Osteoblast (primary cell): ENCODE results near the gene SCAMP1. TPM values are rescaled to one million over a fixed set of nuclear protein-coding genes. Genes with fewer than 3 reads are reported as not detected.
"Not testable (repeated sequence)": the region's sequence is repeated elsewhere in the genome, so short reads cannot be mapped to it uniquely, and the experiment has no call there.

Source experiments
- DNase-seq: peaks from one replicate; pipeline ENCODE4 v3.0.0; 2011; ENCODE audit warnings: low spot score, mixed read lengths; ENCODE audit not compliant: insufficient read length; ENCODE audit errors: missing footprints
- H2AFZ ChIP-seq: 2 replicates; pipeline ENCODE4 v1.6.0; 2011; ENCODE audit warnings: mild to moderate bottlenecking, low read length
- H3K27ac ChIP-seq: 2 replicates; pipeline ENCODE4 v1.5.1; 2011; ENCODE audit warnings: mild to moderate bottlenecking, low read depth, low read length, moderate library complexity
- H3K27me3 ChIP-seq: 2 replicates; pipeline ENCODE4 v1.6.0; 2012; ENCODE audit warnings: mild to moderate bottlenecking, control low read depth, inconsistent platforms, low read length, moderate library complexity; ENCODE audit not compliant: insufficient read depth
- H3K36me3 ChIP-seq: 2 replicates; pipeline ENCODE4 v1.5.1; 2011; ENCODE audit warnings: mild to moderate bottlenecking, low read length, control low read depth, moderate library complexity; ENCODE audit not compliant: insufficient read depth
- H3K4me1 ChIP-seq: 2 replicates; pipeline ENCODE4 v1.5.1; 2011; ENCODE audit warnings: mild to moderate bottlenecking, low read length, control low read depth, moderate library complexity; ENCODE audit not compliant: insufficient read depth
- H3K4me2 ChIP-seq: 2 replicates; pipeline ENCODE4 v1.6.0; 2011; ENCODE audit warnings: mild to moderate bottlenecking, low read length; ENCODE audit not compliant: insufficient read depth
- H3K4me3 ChIP-seq: fragments of 200-600 bp; sonication (generic); 3 replicates; pipeline ENCODE4 v1.5.1; 2012; ENCODE audit warnings: mild to moderate bottlenecking, low read length, inconsistent platforms; ENCODE audit not compliant: insufficient read depth
- H3K79me2 ChIP-seq: 2 replicates; pipeline ENCODE4 v1.6.0; 2012; ENCODE audit warnings: mild to moderate bottlenecking, low read length, control low read depth, inconsistent platforms; ENCODE audit not compliant: insufficient read depth
- H3K9me3 ChIP-seq: 2 replicates; pipeline ENCODE4 v1.5.1; 2011; ENCODE audit warnings: low read depth, low read length, control low read depth
- H4K20me1 ChIP-seq: 2 replicates; pipeline ENCODE4 v1.6.0; 2012; ENCODE audit warnings: mild to moderate bottlenecking, low read length, control low read depth; ENCODE audit not compliant: insufficient read depth
- total RNA-seq: library from RNA; depleted of rRNA; stranded (reverse); fragments of >200 nt; gene quantifications from 2 replicates; pipeline ENCODE4 v1.2.3, GENCODE V29; 2012
- TF ChIP-seq, protein P1 (sequence below): IDR thresholded peaks from 2 replicates; pipeline ENCODE4 v1.5.1; 2011; ENCODE audit warnings: mild to moderate bottlenecking, low read depth, low read length, moderate library complexity; ENCODE audit errors: extremely low read depth

Gene SCAMP1
- total RNA-seq, 1 donor, result 70.2 TPM

DNA sequence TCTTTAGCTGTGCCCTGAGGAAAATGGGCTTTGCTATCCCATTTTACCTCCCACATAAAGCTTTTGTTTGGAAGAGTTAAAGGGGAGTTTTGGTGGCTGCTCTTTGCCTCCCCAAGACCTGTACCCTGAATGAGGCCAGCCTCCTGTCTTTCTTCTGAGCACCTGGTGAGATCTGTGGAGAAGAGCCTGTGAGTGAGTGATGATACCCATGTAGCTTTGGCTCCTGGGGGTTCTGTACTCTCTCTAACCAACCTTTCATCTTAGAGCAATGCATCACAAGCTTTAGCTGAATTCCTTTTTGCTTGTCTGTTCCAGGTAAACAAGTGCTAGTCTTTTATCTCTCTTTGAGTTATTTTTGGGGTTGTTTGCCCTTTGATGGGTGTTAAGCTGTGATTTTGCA lies 73.6 kb downstream of the SCAMP1 start:
- no peak overlapping the region for H3K27ac ChIP-seq
- H3K9me3 ChIP-seq, result no peaks in the 10 kb centered on the region
- H2AFZ ChIP-seq, result no peak overlapping the region
- no peaks in the 10 kb centered on the region for H3K27me3 ChIP-seq
- H3K79me2 ChIP-seq, result no peaks in the 10 kb centered on the region
- TF ChIP-seq, protein P1, sequence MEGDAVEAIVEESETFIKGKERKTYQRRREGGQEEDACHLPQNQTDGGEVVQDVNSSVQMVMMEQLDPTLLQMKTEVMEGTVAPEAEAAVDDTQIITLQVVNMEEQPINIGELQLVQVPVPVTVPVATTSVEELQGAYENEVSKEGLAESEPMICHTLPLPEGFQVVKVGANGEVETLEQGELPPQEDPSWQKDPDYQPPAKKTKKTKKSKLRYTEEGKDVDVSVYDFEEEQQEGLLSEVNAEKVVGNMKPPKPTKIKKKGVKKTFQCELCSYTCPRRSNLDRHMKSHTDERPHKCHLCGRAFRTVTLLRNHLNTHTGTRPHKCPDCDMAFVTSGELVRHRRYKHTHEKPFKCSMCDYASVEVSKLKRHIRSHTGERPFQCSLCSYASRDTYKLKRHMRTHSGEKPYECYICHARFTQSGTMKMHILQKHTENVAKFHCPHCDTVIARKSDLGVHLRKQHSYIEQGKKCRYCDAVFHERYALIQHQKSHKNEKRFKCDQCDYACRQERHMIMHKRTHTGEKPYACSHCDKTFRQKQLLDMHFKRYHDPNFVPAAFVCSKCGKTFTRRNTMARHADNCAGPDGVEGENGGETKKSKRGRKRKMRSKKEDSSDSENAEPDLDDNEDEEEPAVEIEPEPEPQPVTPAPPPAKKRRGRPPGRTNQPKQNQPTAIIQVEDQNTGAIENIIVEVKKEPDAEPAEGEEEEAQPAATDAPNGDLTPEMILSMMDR, result no peak
- H3K4me1 ChIP-seq, result no peaks in the 10 kb centered on the region
- H3K4me2 ChIP-seq, result no peak overlapping the region
- no peaks in the 10 kb centered on the region for H3K36me3 ChIP-seq
- H3K4me3 ChIP-seq, result no peak overlapping the region
- DNase-seq, result no peak
- peaks cover 2% of the 10 kb centered on the region for H4K20me1 ChIP-seq

DNA sequence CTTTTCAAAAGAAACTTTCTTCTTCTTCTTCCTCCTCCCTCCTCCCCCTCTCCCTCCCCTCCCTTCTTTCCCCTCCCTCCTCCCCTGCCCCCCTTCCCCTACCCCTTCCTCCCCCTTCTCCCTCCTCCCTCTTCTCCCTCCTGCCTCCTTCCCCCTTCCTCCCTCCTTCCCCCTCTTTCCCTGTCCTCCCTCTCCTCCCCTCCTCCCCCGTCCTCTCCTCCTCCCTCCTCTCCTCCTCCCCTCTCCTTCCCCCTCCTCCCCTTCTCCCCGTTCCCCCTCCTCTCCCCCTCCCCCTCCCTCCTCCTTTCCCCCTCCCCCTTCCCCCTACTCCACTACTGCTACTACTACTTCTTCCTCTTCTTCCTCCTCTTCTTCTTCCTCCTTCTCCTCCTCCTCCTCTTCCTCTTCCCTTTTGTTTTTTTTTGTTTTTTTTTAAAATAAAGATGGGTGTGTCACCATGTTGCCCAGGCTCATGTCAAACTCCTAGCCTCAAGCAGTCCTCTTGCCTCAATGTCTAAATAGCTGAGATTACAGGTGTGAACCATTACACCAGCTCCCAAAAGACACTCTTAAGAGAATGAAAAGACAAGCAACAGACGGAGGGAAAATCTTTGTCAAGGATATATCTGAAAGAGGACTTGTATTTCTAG lies 87.5 kb downstream of the SCAMP1 start:
- no peak overlapping the region for H3K4me3 ChIP-seq
- TF ChIP-seq, protein P1, result no peak
- H2AFZ ChIP-seq, result no peak overlapping the region
- H3K79me2 ChIP-seq, result no peaks in the 10 kb centered on the region
- no peaks in the 10 kb centered on the region for H4K20me1 ChIP-seq
- no peaks in the 10 kb centered on the region for H3K36me3 ChIP-seq
- no peak overlapping the region for H3K4me2 ChIP-seq
- H3K9me3 ChIP-seq, result no peaks in the 10 kb centered on the region
- no peak overlapping the region for H3K27ac ChIP-seq
- no peak for DNase-seq
- H3K4me1 ChIP-seq, result no peaks in the 10 kb centered on the region
- no peaks in the 10 kb centered on the region for H3K27me3 ChIP-seq

DNA sequence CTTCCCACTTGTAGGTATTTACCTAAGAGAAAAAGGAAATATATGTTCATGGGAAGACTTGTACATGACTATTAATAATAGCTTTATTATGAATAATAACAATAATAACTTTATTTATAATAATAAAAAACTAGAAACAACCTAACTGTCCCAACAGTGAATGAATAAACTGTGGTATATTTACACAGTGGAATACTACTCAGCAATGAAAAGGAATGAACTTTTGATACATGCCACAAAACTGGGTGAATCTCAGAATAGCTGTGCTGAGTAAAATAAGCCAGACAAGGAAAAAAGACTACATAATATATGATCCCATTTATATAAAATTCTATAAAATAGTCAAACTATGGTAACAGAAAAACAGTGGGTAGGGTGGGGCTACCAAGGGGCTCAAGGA lies 88.7 kb downstream of the SCAMP1 start:
- H3K79me2 ChIP-seq, result no peaks in the 10 kb centered on the region
- no peak overlapping the region for H3K27ac ChIP-seq
- H3K4me2 ChIP-seq, result no peak overlapping the region
- no peaks in the 10 kb centered on the region for H3K36me3 ChIP-seq
- no peaks in the 10 kb centered on the region for H4K20me1 ChIP-seq
- TF ChIP-seq, protein P1, result no peak
- DNase-seq, result no peak
- no peak overlapping the region for H2AFZ ChIP-seq
- no peaks in the 10 kb centered on the region for H3K4me1 ChIP-seq
- H3K27me3 ChIP-seq, result no peaks in the 10 kb centered on the region
- no peaks in the 10 kb centered on the region for H3K9me3 ChIP-seq
- no peak overlapping the region for H3K4me3 ChIP-seq

DNA sequence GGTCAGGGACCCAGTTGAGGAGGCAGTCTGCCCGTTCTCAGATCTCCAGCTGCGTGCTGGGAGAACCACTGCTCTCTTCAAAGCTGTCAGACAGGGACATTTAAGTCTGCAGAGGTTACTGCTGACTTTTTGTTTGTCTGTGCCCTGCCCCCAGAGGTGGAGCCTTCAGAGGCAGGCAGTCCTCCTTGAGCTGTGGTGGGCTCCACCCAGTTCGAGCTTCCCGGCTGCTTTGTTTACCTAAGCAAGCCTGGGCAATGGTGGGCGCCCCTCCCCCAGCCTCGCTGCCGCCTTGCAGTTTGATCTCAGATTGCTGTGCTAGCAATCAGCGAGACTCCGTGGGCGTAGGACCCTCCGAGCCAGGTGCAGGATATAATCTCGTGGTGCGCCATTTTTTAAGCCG lies 97.1 kb downstream of the SCAMP1 start:
- H3K79me2 ChIP-seq, H3K36me3 ChIP-seq, H3K4me3 ChIP-seq, H2AFZ ChIP-seq, H3K27me3 ChIP-seq, H3K9me3 ChIP-seq, H4K20me1 ChIP-seq, H3K27ac ChIP-seq, H3K4me1 ChIP-seq, H3K4me2 ChIP-seq, DNase-seq: not testable (repeated sequence)
